ENCODE data around the gene OR9Q1. TPM values are rescaled to one million over a fixed set of nuclear protein-coding genes. Genes with fewer than 3 reads are reported as not detected.

OR9Q1 gene
- total and polyA plus RNA-seq, 2 of the 8 experiments (the other 6 are each of a cell fraction or from before 2014, with no cell fraction given) = not detected

GRCh38 chr11:58164990-58165389 lies 141.3 kb downstream of the OR9Q1 start (continued):
- no peak for TF ChIP-seq SIN3A (conservative IDR thresholded peaks at IDR 0.05 in 1 of 2, IDR thresholded peaks at IDR 0.05 in 1 of 2; ENCODE audit: low read depth in 1 of 2, low read length in 2 of 2)
- no peak for TF ChIP-seq CHD1 (IDR thresholded peaks at IDR 0.05; ENCODE audit: low read depth, low read length)
- no peak for TF ChIP-seq TAF1 (IDR thresholded peaks at IDR 0.05; ENCODE audit: low read depth, low read length)
- no peak for TF ChIP-seq POLR2A (IDR thresholded peaks at IDR 0.05; ENCODE audit: control extremely low read depth in 1 of 2, low read depth in 2 of 2, low read length in 2 of 2)
- no peak for TF ChIP-seq SP1 (IDR thresholded peaks at IDR 0.05; ENCODE audit: low read depth, low read length)
